Keratinocyte (primary cell): ENCODE results near the gene FHOD3. TPM values are rescaled to one million over a fixed set of nuclear protein-coding genes. Genes with fewer than 3 reads are reported as not detected.

Source experiments
- DNase-seq: peaks from one replicate; pipeline ENCODE4 v3.0.0-alpha.2; 2011; ENCODE audit warnings: low read depth, missing footprints, low spot score
- FAIRE-seq: peaks from 2 replicates; lab custom pipeline; 2011; peaks lifted over from hg19 to GRCh38; lab: Jason Lieb, UNC
- H2AFZ ChIP-seq: 2 replicates; pipeline ENCODE4 v1.6.0; 2012; ENCODE audit warnings: low read length, control low read depth, inconsistent platforms; ENCODE audit not compliant: control insufficient read depth
- H3K27ac ChIP-seq: 2 replicates; pipeline ENCODE4 v1.5.1; 2011; ENCODE audit warnings: low read length; ENCODE audit not compliant: control insufficient read depth, insufficient read depth
- H3K27me3 ChIP-seq: 3 replicates; pipeline ENCODE4 v1.6.0; 2011; ENCODE audit warnings: low read length; ENCODE audit not compliant: control insufficient read depth, insufficient read depth; ENCODE audit errors: extremely low read depth
- H3K36me3 ChIP-seq, 2 experiments: 2 replicates in 1 of 2; 3 replicates in 1 of 2; pipeline ENCODE4 v1.5.1; 2011; ENCODE audit warnings: low read length in 2 of 2, mild to moderate bottlenecking in 1 of 2; ENCODE audit not compliant: control insufficient read depth in 2 of 2, insufficient read depth in 2 of 2; ENCODE audit errors: extremely low read depth in 1 of 2
- H3K4me1 ChIP-seq: 3 replicates; pipeline ENCODE4 v1.5.1; 2011; ENCODE audit warnings: low read length; ENCODE audit not compliant: control insufficient read depth, insufficient read depth; ENCODE audit errors: extremely low read depth
- H3K4me2 ChIP-seq: 3 replicates; pipeline ENCODE4 v1.6.0; 2011; ENCODE audit warnings: low read depth, low read length; ENCODE audit not compliant: control insufficient read depth, insufficient read depth; ENCODE audit errors: extremely low read depth
- H3K4me3 ChIP-seq, 3 experiments: fragments of 200-600 bp in 1 of 3; sonication (generic) in 1 of 3; 2 replicates in 2 of 3; 3 replicates in 1 of 3; pipeline ENCODE4 v1.5.1; 2011 to 2016; ENCODE audit warnings: low read length in 3 of 3, mild to moderate bottlenecking in 3 of 3, control low read depth in 2 of 3, inconsistent platforms in 1 of 3, low read depth in 1 of 3, mixed read lengths in 1 of 3, mixed run types in 1 of 3, moderate library complexity in 1 of 3; ENCODE audit not compliant: control insufficient read depth in 2 of 3, insufficient read depth in 2 of 3; ENCODE audit errors: extremely low read depth in 1 of 3
- H3K79me2 ChIP-seq: 2 replicates; pipeline ENCODE4 v1.6.0; 2012; ENCODE audit warnings: low read length; ENCODE audit not compliant: control insufficient read depth, insufficient read depth
- H3K9ac ChIP-seq: 3 replicates; pipeline ENCODE4 v1.6.0; 2011; ENCODE audit warnings: low read length; ENCODE audit not compliant: control insufficient read depth, insufficient read depth; ENCODE audit errors: extremely low read depth
- H3K9me1 ChIP-seq: 3 replicates; pipeline ENCODE4 v1.6.0; 2011; ENCODE audit warnings: low read length; ENCODE audit not compliant: control insufficient read depth, insufficient read depth; ENCODE audit errors: extremely low read depth
- H3K9me3 ChIP-seq: 2 replicates; pipeline ENCODE4 v1.5.1; 2012; ENCODE audit warnings: low read depth, low read length; ENCODE audit not compliant: control insufficient read depth
- H4K20me1 ChIP-seq: 3 replicates; pipeline ENCODE4 v1.6.0; 2011; ENCODE audit warnings: low read length; ENCODE audit not compliant: control insufficient read depth, insufficient read depth; ENCODE audit errors: extremely low read depth
- EZH2 ChIP-seq: IDR thresholded peaks from one replicate; pipeline ENCODE4 v1.6.1; 2012; ENCODE audit warnings: inconsistent platforms, mild to moderate bottlenecking, low read length, moderate library complexity
- dilution Hi-C: fragments of 300-500 bp; cut with MboI; formaldehyde crosslinking; loops from one replicate; pipeline ENCODE4 v1.7.0; 2020; ENCODE audit warnings: low sequenced_read_pairs; ENCODE audit not compliant: extremely low pct_ligation_motif_present
- polyA plus RNA-seq, 5 experiments: library from polyadenylated mRNA; depleted of rRNA in 3 of 5; stranded (reverse) in 3 of 5; stranded (forward) in 1 of 5; unstranded in 1 of 5; fragments of >200 nt; gene quantifications; 1 replicate in 1 of 5; 2 replicates in 3 of 5; 3 replicates in 1 of 5; pipeline versions ENCODE4 v1.2.1 to v1.2.3, GENCODE V29; 2011 to 2012; ENCODE audit warnings: missing spikeins in 2 of 5, low read depth in 1 of 5, low replicate concordance in 1 of 5
- TF ChIP-seq, protein P1 (sequence below), 3 experiments: IDR thresholded peaks in 1 of 3; conservative IDR thresholded peaks in 1 of 3; optimal IDR thresholded peaks in 1 of 3; 2 replicates in 2 of 3; 3 replicates in 1 of 3; pipeline versions ENCODE3 to v1.5.1; 2011; ENCODE audit warnings: low read length in 3 of 3, mild to moderate bottlenecking in 3 of 3, moderate library complexity in 2 of 3, control low read depth in 1 of 3, inconsistent platforms in 1 of 3; ENCODE audit not compliant: insufficient read depth in 2 of 3; ENCODE audit errors: extremely low read depth in 1 of 3

FHOD3 gene
- polyA plus RNA-seq, 1 donor (not counting 4 experiments of a cell fraction or from before 2014, with no cell fraction given), result 7.7 TPM

GRCh38 chr18:36436387-36436786 lies 138.9 kb downstream of the FHOD3 start:
- dilution Hi-C loops, result no loop called here
- Histone ChIP-seq H3K4me2 (no peak overlapping the region), H3K4me3 (no peak overlapping the region), H3K9me3 (no peaks in the 10 kb centered on the region), H4K20me1 (no peaks in the 10 kb centered on the region), H3K4me1 (peaks cover 14% of the 10 kb centered on the region), H3K27me3 (no peaks in the 10 kb centered on the region), H2AFZ (no peak overlapping the region), H3K9me1 (no peaks in the 10 kb centered on the region), H3K9ac (no peak overlapping the region), H3K36me3 (no peaks in the 10 kb centered on the region), H3K79me2 (no peaks in the 10 kb centered on the region), H3K27ac (no peak overlapping the region)
- DNase-seq (no peak), FAIRE-seq (no peak)
- TF ChIP-seq, protein P1, sequence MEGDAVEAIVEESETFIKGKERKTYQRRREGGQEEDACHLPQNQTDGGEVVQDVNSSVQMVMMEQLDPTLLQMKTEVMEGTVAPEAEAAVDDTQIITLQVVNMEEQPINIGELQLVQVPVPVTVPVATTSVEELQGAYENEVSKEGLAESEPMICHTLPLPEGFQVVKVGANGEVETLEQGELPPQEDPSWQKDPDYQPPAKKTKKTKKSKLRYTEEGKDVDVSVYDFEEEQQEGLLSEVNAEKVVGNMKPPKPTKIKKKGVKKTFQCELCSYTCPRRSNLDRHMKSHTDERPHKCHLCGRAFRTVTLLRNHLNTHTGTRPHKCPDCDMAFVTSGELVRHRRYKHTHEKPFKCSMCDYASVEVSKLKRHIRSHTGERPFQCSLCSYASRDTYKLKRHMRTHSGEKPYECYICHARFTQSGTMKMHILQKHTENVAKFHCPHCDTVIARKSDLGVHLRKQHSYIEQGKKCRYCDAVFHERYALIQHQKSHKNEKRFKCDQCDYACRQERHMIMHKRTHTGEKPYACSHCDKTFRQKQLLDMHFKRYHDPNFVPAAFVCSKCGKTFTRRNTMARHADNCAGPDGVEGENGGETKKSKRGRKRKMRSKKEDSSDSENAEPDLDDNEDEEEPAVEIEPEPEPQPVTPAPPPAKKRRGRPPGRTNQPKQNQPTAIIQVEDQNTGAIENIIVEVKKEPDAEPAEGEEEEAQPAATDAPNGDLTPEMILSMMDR (optimal IDR thresholded peaks at IDR 0.05 in 1 of 3, IDR thresholded peaks at IDR 0.05 in 1 of 3, conservative IDR thresholded peaks at IDR 0.05 in 1 of 3; ENCODE audit: extremely low read depth in 1 of 3, insufficient read depth in 2 of 3, low read length in 3 of 3), result no peak
- no peak for TF ChIP-seq EZH2

DNA sequence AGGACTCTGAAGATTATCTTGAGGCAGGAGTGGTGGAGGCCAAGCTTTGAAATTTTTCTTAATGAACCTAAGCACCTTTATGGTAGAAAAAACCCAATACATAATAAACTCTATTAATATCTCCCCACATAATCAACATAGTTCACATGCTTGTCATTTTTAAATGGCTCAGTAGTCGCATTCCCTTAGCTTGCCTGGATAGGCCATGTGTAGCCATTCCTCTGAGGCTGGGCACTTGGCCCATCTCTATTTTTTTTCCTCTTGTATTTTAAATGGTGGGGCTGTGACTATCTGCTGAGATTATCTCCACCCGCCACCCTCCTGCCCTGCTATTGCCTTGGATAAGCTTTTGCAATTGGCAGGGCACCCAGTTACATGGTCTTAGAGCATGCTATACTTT lies 143.1 kb downstream of the FHOD3 start:
- no peak overlapping the region for H2AFZ ChIP-seq
- H3K4me2 ChIP-seq, result no peak overlapping the region
- H3K9me1 ChIP-seq, result no peaks in the 10 kb centered on the region
- no peaks in the 10 kb centered on the region for H3K9me3 ChIP-seq
- DNase-seq, result no peak
- no peaks in the 10 kb centered on the region for H3K79me2 ChIP-seq
- no peak overlapping the region for H3K9ac ChIP-seq
- H3K27me3 ChIP-seq, result no peaks in the 10 kb centered on the region
- no peaks in the 10 kb centered on the region for H3K36me3 ChIP-seq
- H3K27ac ChIP-seq, result no peak overlapping the region
- no peak overlapping the region for H3K4me3 ChIP-seq
- no peak for FAIRE-seq
- H3K4me1 ChIP-seq, result peaks cover 23% of the 10 kb centered on the region
- H4K20me1 ChIP-seq, result no peaks in the 10 kb centered on the region
- TF ChIP-seq, protein P1 (optimal IDR thresholded peaks at IDR 0.05 in 1 of 3, IDR thresholded peaks at IDR 0.05 in 1 of 3, conservative IDR thresholded peaks at IDR 0.05 in 1 of 3; ENCODE audit: extremely low read depth in 1 of 3, insufficient read depth in 2 of 3, low read length in 3 of 3), result no peak
- no peak for TF ChIP-seq EZH2
- dilution Hi-C loops, result no loop called here
